Transverse colon (tissue), 4 donors: ENCODE data around the gene ABCD4.
"Not testable (repeated sequence)": the region's sequence is repeated elsewhere in the genome, so short reads cannot be mapped to it uniquely, and the experiment has no call there.

Experiments used
- EP300 ChIP-seq: sonication (generic); formaldehyde crosslinking; IDR thresholded peaks from one replicate; pipeline ENCODE4 v1.6.1; 2017; ENCODE audit warnings: antibody characterized with exemption, low read depth
- POLR2A ChIP-seq: fragments of 450-650 bp; IDR thresholded peaks from one replicate; pipeline ENCODE4 v1.6.1; 2016; ENCODE audit warnings: antibody characterized with exemption, mild to moderate bottlenecking, moderate library complexity
- POLR2AphosphoS5 ChIP-seq, 3 donors: sonication (generic); formaldehyde crosslinking; IDR thresholded peaks; one replicate each; pipeline ENCODE4 v1.6.1; 2016; ENCODE audit warnings: antibody characterized with exemption in 3 of 3
- TF ChIP-seq, protein P1 (sequence below), 5 experiments: fragments of 200-600 bp in 3 of 5; fragments of 450-650 bp in 2 of 5; sonication (generic) in 3 of 5; IDR thresholded peaks; 1 replicate in 2 of 5; 2 replicates in 3 of 5; pipeline ENCODE4 v1.5.1; 2016 to 2017; ENCODE audit warnings: antibody characterized with exemption in 5 of 5, inconsistent platforms in 3 of 5, mild to moderate bottlenecking in 2 of 5, moderate library complexity in 1 of 5

DNA sequence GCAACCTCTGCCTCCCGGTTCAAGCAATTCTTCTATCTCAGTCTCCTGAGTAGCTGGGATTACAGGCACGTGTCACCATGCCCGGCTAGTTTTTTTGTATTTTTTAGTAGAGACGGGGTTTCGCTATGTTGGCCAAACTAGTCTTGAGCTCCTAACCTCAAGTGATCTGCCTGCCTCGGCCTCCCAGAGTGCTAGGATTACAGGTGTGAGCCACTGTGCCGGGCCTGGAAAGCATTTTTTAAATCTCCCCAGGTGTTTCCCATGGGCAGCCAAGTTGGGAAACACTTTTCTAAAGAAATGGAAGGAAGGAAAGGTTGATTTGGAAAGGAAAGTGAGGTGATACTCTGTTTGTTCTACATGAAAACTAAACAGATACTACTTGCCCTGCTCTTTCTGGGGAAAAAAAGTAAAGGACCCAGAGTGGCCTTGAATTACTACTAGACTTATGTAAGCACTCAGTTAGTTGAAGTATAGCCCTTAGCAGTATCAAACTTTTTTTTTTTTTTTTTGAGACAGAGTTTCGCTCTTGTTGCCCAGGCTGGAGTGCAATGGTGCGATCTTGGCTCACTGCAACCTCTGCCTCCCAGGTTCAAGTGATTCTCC is 27.3 kb upstream of the ABCD4 start:
- TF ChIP-seq, protein P1, sequence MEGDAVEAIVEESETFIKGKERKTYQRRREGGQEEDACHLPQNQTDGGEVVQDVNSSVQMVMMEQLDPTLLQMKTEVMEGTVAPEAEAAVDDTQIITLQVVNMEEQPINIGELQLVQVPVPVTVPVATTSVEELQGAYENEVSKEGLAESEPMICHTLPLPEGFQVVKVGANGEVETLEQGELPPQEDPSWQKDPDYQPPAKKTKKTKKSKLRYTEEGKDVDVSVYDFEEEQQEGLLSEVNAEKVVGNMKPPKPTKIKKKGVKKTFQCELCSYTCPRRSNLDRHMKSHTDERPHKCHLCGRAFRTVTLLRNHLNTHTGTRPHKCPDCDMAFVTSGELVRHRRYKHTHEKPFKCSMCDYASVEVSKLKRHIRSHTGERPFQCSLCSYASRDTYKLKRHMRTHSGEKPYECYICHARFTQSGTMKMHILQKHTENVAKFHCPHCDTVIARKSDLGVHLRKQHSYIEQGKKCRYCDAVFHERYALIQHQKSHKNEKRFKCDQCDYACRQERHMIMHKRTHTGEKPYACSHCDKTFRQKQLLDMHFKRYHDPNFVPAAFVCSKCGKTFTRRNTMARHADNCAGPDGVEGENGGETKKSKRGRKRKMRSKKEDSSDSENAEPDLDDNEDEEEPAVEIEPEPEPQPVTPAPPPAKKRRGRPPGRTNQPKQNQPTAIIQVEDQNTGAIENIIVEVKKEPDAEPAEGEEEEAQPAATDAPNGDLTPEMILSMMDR (IDR thresholded peaks at IDR 0.05): not testable (repeated sequence)
- TF ChIP-seq POLR2A; EP300; POLR2AphosphoS5 (IDR thresholded peaks at IDR 0.05): not testable (repeated sequence)
